ENCODE measurements around the gene ADORA1. TPM values are rescaled to one million over a fixed set of nuclear protein-coding genes. Genes with fewer than 3 reads are reported as not detected.

ADORA1 gene
- total RNA-seq, 1 donor from 2014 or later = not detected

DNA sequence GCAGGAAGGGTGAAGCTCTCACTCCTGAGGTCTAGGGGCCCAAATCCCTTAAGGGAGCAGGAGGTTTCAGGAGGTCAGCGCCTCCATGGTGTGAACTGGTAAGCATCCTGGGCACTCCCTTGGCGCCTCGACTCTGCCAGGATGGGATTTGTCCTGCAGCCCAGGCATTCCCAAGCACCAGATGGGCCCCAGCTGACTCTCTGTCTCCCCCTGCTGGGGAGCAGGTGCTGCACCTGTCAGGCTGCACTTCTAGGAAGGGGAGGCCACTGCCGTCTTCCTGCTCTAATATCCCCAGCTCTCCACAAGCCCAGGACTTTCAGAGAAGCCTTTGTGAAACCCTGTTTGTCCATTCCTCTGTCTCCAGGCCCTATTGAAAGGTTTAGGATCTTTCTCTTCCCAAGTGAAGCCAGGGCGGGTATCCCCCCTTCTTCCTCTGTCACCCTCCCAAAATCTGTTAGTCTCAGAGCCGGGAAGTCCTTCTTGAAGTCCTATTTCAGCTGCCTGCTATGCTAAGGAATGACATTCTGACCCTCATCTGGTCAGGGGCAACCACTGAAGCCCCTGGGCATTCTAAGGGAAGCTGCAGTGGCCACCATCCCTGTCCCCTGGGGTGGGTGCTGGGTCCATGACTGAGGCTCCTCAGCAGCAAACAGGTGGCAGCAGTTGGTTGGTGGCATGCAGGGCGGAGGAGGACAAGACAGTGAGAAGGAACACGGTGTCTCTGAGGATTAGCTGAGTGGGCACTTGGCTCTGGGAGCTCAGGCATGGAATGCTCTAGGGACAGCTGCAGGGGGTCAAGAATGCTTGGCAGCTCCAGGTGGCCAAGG is 44.9 kb downstream of the ADORA1 start:
- intact Hi-C loops (cut with micrococcal nuclease) = loop anchor here (1.0 kb wide), 1 partner anchor 133 kb away; no protein-coding TSS in a partner anchor

DNA sequence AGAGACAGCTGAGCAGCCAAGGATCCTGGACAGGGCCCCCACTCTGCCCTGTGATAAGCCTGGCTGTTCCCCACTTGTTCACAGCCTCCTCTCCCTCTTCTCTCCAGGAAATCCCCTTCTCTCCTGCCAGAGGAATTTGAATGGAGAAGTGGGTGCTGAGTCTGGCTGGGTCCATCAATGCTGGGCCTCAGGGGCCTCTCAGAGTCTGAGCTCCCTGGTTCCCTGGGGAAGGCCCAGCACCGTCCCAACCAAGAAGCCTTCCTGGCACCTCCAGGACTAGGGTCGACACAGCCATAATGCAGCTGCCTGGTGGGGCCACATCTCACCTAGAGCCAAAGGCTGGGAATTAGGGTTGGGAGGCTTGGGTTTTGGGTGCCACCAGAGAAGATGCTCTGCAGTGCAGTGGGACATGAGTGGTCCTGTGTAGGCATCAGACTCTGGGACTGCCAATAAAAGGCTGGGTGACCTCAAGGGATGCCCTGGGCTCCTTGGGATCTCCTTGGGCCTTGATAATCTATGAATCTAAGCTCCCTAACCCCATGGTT is 45.6 kb downstream of the ADORA1 start:
- intact Hi-C loops (cut with micrococcal nuclease) = no loop called here

DNA sequence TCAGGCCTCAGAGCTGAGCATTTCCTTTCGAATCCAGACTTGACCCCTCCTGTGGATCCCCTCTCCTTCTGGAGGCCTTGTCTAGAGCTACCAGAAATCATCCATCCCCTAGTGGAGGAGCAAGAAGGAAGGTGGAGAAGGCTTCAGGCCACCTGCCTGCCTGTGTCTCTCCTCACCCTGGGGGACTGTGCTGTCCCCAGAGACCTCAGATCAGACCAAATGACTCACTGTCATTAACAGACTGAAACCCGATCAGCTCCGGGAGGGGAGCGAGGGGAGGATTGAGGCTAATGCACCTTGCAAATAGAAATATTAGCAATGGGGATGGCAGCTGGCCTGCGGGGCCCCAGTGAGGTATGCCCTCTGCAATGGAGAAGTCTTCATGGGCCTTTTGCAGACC is 46.0 kb downstream of the ADORA1 start:
- intact Hi-C loops (cut with micrococcal nuclease) = no loop called here

DNA sequence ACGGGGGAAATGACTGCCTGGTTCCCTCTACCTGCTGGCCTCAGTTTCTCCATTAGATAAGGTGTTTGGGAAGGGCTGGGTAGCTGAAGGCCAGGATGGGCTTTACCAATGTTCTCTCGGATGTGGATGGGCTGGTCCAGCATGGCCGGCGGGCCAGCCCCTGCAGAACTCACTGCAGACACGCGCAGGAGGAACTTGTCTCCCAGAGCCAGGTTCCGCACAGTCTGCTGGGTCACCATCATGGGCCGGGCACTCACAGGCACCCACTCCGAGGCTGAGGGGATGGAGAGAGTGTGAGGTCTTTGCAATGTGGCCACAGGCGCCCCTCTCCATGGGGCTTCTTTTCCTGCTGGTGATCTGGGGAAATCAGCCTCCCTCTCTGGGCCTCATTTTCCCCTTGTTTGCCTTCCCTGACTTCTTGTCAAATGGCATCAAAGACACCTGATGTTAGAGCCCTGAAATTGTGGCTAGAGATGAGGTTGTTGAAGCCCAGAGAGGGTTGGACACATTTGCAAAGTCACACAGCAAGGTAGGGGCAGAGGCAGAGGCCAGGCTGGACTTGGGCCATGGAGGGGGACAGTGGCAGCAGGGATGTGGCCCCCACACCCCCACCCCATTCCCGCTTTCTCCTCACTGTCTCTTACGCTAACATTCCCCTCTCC is 46.9 kb downstream of the ADORA1 start:
- intact Hi-C loops (cut with micrococcal nuclease) = no loop called here

DNA sequence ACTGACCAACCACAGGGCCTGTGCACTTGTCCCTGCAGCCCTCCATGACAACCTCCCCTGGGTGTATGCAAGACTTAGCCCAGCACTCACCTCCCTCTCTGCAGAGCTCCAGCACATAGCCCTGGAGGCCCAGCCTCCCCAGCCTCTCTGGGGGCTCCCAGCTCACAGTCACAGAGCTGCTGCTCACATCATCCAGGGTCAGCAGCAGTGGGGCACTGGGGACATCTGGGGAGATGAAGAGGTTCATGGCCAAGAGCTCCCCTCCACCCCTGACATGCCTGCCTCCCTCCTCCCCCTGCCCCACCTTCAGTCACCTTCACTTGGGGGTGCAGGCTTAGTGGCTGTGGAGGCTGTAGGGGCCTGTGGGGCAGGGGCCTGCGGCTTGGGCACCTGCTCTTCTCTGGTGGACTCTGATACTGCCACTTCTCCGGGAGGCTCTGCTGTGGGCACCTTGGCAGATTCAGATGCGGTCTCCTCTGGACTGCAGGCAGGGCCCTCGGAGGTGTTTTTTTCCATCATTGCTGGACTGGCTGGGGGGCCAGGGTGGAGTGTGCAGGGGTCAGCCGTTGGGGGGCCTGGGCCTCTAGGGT is 47.8 kb downstream of the ADORA1 start, which contains the start of gene MYBPH:
MYBPH (minus strand) TSS at position 590 of the 590 bp plus-strand sequence; CDS start at position 519, 71 bp downstream.
- intact Hi-C loops (cut with micrococcal nuclease) = no loop called here

DNA sequence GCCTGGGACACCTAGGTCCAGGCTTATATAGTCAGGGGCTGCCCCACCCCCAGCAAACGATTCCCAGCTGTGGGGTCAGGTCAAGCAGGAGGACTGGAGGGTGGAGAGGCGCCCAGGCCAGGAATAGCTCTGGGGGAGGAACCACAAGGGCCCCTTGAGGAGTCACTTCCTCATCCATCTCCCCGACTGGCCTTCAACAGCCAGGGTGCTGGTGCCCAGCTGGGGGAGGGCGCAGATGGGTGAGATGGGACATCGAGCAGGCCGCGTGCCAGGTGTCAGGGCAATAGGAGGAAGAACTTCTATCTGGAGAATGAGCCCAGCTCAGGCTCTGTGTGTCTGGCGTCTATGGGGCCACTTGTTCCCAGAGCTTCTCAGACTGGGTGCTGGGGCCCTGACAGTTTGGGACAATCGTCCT is 48.3 kb downstream of the ADORA1 start:
- intact Hi-C loops (cut with micrococcal nuclease) = no loop called here

DNA sequence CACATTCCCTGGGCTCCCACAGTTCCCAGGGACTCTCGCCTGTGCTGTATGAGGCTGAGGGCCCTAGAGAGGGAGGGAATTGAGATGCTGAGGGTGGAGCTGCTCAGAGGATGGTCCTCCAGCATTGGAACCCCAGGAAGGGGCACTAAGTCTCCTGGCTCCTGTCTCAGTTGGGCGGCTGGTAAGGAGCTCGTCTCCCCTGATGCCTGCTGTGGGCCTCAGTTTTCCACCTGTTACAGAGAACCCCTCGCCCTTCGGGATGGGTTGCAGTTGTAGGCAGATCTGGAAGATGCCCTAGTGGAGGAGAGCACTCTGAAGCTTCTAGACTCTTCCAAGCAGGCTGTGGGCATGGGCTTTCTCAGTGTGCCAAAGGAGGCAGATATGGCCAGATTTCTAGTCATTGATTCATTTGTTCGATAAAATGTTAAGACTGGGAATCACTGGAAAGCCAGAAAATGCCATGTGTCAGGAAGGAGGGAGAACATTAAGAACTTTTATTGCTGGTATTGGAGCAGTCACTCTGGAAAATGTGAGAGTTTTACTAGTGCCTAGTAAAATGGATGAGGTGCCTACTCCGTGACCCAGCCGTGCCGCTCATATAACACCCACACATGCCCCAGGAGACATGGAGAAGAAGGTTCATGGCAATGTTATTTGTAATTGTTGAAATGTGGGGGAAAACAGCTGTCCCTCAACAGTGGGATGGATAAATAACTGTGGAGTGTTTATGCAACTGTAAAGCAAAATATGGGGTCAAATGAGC is 48.9 kb downstream of the ADORA1 start:
- intact Hi-C loops (cut with micrococcal nuclease) = no loop called here

DNA sequence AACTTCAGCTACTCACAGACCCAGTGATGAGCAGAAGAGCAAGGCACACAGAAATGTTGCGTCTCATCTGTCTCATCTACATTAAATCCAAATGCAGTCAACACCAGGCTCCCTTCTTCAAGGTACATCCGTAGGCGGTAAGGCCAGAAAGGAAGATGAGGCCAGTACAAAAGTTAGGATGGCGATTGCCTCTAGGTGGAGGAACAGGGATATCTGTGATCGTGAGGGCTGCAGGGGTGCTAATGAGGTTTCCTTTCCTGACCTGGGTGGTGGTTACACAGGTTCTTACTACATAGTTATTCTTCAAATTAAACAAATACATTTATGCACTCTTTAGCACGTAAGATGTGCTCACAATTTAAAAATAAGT is 49.5 kb downstream of the ADORA1 start:
- intact Hi-C loops (cut with micrococcal nuclease) = no loop called here

DNA sequence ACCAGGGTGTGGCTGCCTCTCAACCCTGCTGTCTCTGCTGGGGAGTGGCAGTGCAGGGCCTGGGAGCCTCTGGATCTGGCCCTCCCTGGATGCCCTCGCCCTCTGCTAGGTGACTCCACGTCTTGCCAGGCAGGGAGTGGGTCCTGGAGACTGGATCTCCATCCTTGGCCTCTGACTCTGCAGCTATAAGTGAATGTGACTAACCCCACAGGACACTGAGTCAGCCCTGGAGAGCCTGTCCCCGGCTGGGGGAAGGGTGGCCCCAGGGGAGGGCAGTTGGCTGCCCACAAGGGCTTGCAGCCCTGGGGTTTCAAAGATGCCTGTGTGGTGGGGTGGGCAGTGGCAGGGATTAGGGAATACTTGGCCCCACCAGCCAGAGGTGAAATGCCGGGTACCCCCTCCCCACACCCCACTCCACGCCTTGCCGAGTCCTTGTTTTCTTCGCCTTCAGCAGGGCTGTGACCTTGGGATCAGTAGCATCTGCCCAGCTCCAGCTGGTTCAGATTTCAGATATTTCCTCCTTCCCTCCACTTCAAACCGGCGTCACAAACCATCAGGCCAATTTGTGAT is 50.0 kb downstream of the ADORA1 start:
- intact Hi-C loops (cut with micrococcal nuclease) = no loop called here

DNA sequence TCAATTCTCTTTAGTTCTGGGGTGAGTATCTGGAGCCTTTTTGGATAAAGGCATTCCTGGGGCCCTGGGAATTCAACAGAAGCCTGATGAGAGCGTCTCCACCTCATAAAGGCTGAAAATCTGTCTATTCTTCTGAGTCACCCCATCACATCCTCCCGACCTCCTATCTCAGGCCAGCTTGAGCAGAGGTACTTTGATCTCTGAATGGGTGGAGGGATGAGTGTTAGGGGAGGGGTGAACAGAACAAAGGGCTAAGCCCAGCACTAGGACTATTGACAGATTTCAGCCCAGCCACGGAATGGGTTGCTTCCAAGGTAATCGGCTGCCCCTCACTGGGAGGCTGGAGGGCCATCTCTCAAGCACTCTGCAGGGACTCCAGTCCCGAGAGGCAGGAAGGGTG is 50.6 kb downstream of the ADORA1 start:
- intact Hi-C loops (cut with micrococcal nuclease) = no loop called here

DNA sequence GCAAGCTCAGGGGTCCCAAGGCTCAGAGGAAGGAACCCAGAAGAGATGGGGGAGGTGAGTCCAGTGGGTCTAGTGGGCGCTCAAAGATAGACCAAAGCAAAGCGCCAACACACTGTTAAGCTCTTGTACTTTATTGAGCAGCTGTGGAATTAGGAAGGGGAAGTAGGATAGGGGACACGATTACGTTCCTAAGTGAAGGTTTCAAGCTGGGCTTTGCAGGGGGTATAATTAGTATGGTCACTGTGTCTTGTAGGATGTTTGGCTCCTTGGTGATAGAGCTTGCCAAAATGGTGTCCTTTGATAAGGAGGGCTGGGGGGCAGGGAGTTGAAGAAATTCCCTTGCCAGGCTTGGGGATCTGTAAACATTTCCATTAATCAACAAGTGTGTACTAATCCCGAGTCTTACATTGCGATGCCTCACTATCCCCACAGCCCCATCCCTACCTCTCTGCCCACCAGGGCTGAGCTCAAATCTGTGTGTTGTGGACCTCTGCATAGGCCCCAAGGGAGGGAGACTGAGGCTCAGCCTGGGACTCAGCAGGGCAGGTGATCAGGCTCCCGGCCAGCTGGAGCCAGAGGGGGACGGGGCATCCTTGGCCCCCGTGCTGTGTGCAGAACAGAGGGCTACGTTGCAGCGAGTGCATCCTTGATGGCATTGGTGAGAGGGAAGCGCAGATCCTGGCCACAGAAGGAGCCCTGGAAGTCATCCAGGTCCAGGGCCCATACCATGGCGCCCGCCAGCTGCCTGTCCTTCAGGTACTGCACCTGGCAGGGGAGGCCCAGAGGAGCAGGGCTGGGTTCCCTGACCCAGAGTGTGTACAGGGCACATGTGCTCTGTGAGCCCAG is 51.5 kb downstream of the ADORA1 start:
- intact Hi-C loops (cut with micrococcal nuclease) = no loop called here

DNA sequence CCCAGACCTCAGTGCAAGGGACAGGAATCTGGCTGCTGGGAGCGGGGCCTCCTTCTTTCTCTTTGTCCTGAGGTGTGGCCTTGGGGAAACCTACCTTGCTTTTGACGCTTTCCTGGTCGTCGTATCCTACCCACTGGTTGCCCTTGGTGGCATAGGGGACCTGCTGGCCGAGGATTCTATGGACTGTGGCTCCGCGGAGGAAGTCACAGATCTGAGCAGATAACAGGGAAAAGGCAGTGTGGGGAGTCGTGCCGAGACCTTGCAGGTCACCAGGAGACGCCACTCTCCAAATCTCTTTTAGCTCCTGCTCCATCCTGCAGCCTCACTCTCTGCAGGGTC is 52.1 kb downstream of the ADORA1 start:
- intact Hi-C loops (cut with micrococcal nuclease) = no loop called here

DNA sequence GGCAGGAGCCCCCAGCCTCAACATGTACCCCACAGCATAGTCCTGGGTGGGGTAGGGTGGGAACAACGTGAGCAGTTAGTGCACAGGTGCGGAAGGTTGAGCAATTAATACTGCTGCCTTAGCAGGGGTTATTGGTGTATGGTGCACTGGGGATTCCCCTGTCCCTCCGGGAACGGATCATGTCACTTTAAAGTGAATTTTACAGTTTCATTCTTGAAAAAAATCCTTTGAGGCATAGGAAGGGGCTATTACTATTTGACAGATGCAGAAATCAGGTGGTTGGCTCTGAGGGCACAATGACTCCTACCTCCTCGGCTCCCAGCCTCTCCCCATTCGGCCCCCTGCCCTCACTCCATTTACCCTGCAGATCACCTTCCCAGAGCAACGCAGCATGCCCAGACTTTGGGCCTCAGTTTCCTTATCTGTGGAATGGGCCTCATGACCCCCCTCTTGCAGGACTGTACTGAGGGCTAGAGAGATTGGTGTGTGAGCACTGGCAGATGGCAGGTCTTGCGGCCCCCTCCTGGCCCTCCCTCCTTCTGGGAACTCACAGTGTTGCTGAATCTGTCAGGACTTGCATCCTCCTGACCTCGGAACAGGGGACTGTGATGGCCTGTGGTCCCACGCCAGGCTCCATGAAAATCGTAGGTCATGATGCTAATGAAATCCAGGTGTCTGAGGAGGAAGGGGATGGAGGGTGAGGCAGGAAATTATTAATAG is 53.2 kb downstream of the ADORA1 start:
- intact Hi-C loops (cut with micrococcal nuclease) = no loop called here

DNA sequence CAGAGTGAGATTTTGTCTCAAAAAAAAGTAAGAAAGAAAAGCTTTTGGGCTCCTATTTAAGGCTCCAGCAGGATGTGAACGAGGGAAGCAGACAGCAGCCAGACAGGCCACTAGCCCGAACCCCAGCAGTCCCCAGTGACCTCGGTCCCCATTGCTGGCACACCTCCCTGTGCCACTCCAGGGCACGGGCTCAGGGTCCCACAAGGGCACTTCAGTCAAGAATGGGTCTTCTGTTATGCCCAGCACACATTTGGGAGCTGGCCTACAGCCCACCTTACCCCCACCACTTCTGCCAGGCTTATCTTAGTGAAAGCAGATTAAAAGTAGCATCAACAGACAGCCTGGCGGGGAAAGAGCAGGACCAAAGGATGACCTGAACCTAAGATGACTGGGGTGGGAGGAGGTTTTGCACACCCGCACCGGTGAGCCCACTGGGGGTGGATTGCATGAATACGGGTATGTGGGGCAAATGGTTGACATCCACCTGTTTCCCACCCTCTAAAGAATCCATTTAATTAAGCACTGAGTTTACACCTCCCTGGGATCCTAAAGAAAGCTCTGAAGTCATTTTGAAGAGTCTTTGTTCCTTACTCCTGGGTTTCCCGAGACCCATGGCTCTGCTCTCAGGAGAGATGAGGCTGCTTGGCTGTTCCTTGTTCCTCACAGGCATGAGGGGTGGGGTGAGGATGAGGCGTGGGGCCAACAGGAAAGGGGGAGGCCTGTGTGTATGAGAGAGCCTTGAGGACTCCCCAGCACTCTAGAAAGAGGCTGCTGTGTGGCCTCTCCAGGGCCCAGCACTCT is 54.3 kb downstream of the ADORA1 start:
- intact Hi-C loops (cut with micrococcal nuclease) = no loop called here

DNA sequence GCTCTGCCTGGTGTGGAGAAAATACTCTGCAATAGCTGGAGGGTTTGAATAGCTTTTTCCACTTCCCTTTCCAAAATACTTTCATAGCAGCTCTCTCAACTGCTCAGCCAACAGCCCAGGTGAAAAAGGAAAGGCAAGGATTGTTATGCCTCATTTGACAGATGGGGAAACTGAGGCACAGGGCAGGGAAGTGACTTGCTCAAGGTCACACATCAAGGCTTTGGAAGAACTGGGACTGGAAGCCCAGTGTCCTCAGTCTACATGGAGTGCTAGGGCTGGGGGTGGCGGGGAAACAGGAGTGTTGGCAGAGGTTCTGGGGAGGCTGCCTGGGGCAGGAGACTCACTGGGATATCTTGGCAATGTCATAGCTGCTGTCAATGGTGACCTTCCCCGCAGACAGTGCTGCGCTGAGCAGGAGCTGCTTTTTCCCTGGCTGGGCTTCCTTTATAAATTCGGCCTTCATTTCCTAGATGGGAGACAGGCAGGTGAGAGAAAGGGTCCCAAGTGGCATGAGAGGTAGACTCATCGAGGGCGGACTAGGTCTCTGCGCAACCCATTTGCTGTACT is 54.9 kb downstream of the ADORA1 start:
- intact Hi-C loops (cut with micrococcal nuclease) = no loop called here

DNA sequence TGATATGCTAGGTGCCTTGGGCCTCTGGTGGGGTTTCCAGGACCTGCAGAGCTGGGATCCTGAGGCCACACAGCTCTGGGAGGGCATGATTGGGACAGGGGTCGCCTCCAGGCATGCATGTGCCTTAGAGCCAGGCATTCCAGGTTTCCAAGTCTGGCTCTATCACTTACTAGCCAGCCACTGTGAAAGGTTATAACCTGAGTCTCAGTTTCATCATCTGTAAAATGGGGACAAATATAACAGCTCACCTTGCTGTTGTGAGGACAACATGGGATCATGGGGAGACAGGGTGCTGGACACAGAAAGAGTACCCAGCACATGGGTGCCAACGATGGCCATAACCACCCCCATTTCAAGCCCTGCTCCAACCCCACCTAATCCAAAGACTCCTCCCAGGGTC is 56.3 kb downstream of the ADORA1 start:
- intact Hi-C loops (cut with micrococcal nuclease) = no loop called here

DNA sequence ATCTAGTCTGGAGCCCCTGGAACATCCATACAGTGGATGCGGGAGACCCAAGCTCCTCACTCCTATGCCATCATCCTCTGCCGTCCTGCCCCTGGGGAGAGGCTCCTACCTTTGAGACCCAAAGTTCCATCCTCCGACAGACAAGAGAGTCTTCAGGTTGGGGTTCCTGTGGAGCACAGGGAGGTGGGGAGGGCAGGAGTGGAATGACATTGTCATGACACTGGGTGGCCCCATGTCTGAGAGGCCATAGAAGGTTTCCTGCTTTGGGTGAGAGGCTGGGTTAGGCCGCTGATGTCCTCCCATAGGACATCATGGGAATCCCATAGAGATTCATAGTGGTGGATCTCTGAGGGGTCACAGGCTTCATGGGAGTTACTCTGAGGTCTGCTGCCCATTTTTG is 56.9 kb downstream of the ADORA1 start:
- intact Hi-C loops (cut with micrococcal nuclease) = no loop called here

DNA sequence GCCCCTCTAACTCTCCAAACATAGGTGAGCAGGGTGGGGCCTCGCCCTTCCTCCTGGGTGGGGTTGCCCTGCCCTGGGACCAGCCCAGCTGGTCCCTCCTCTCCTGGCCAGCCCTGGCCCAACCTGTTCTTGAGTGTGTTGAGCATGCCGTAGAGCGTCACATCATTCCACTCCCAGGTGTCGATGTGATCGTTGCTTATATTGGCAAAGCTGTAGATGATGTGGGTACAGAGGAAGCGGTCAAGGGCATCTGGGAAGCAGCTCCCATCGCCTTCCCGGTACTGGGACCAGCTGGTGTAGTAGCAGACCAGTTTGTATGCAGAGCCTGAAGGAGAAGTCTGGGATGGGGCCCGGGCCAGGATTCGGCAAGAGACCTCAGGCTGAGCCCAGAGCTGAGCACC is 57.5 kb downstream of the ADORA1 start:
- intact Hi-C loops (cut with micrococcal nuclease) = no loop called here
